ENCODE data around the gene DSP. TPM values are rescaled to one million over a fixed set of nuclear protein-coding genes. Genes with fewer than 3 reads are reported as not detected.

Gene DSP
- total RNA-seq, 1 donor from 2014 or later = 0.10 TPM

DNA sequence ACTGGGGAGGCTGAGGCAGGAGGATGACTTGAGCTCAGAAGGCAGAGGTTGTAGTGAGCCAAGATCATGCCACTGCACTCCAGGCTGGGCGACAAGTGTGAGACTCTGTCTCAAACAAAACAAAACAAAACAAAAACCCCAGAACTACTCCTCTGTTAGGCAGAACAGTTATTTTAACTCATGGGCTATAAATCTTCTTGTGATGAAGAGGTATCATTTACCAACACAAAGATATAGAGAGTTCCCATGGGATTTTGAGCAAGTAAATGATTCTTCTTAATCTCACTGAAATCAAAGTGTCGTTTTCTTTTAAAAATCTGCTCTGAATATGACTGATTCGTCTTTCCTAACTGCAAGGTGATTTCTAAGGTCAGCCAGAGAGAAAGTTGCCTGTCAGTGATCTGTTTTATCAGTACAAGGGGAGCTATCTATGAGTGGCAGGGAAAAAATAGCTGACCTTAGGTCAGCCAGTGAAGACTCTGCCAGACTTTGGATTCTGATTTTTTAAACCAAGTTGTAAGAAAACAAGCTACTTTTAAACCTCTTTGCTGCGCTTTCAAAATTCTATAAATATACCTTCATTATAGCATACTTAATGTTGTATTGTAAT, 3.8 kb upstream of the DSP start:
- intact Hi-C loops (cut with micrococcal nuclease) = no loop called here

DNA sequence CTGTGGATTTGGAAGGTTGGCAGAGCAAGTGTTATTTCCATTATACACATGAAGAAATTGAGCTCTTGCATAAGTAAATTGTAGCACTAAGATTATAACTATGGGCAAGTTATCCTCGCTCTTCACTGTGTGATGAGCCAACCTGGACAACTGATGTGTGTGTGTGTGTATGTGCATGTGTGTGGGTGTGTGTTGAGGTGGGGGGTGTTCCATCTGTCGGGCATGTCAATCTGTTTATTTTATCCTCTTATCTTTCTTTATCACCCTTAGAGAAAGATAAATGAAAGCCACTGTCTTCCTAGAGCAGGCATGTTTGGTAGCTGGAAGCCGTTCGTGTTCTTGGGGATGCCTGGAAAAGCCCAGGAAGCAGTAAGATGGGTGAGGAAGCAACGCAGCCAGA, 3.0 kb upstream of the DSP start:
- intact Hi-C loops (cut with micrococcal nuclease) = no loop called here

DNA sequence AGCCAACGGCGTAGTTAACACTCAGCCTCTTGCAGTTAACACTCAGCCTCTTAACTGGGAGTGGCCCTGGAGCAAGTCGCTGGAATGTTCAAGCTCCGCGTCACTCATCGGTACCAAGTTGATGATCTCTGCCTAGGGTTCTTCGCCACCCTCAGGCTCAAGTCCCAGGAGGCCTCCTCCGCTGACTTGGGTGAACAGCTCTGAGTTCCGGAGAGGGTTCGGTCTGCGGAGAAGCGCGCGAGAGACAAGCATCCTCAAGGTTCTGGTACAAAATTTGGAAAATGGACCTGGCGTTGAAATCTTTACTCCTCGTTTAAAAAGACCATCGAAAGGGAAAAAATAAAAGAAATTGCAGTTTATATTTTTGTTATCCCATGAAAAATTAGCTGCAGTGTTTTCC, 876 bp upstream of the DSP start:
- intact Hi-C loops (cut with micrococcal nuclease) = loop anchor here (5.0 kb wide), 1 partner anchor 187 kb away; the partner anchor contains the start of gene BMP6

DNA sequence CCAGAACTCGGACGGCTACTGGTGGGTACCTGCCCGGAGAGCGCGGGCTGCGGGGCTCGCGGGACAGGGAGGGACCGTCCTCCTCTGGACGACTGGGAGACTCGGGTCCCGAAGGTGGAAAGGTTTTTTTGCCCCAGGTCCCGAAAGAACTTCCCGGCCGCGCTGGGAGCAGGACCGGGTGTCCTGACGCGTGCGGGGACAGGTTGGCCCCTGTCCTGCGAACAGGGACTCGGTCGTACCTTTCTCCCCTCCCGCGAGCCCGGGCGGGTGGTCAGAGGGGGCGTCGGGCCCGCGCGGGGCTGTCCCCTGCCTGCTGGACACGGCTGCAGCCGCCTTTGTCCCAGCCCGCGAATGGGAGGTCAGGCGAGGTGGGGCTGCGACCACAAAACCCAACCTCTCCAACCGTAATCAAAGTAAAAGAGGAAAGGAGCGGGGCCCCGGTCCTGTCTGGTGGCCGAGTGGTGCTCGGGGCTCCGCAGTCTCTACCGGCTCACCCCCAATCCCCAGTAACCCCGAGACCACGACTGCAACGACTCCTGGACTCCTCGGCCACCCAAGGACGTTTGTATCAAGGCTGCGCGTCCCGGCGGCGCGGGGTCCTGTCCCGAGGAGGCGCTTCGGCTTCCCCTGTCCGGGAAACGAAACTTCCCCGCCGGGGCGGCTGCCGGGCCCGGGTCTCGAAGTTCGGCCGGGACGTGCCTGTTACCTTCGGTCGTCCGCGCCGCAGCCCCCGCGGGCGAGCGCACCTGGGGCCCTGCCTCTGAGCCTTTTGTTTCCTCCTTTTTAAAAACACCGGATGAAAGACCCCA, 798 bp downstream of the DSP start:
- intact Hi-C loops (cut with micrococcal nuclease) = loop anchor here (1.0 to 5.0 kb wide), 2 partner anchors 48 to 185 kb away; partner anchors contain the start of genes BMP6 and SNRNP48

DNA sequence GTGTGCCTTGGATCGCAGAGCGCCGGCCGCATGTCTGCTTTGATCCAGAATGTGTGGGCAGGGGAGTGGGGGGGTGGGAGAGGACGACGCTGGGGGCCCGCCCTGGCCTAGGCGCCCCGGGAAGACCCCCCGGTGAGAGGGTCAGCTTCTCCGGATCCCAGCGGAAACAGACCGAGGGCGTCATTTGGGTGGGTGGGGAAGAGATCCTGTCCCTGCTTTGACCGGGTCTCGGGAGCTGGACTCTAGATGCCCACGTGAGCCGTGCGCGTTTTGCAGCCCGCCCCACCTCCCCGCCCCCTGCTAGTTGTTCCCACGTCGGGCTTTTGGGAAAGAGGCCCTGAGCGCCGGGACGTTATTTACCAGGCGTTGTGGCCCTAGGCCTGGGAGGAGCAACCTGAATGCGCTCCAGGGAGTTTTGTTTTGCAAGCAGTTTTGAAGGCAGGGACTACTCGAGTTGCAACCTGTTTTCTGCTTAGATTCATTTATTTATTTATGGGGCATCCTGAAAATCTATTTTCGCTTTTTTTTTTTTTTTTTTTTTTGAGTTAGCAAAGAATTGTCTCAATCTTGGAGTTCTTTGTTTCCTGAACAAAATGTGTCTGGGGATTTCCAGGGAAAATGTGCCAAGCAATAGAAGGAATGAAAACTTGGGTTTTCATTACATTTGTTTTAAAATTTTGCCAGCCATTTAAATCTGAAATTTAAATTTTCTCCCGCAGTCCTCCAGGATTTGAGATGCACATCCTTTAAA, 1.6 kb downstream of the DSP start:
- intact Hi-C loops (cut with micrococcal nuclease) = loop anchor here (1.0 to 5.0 kb wide), 2 partner anchors 47 to 184 kb away; partner anchors contain the start of genes BMP6 and SNRNP48

DNA sequence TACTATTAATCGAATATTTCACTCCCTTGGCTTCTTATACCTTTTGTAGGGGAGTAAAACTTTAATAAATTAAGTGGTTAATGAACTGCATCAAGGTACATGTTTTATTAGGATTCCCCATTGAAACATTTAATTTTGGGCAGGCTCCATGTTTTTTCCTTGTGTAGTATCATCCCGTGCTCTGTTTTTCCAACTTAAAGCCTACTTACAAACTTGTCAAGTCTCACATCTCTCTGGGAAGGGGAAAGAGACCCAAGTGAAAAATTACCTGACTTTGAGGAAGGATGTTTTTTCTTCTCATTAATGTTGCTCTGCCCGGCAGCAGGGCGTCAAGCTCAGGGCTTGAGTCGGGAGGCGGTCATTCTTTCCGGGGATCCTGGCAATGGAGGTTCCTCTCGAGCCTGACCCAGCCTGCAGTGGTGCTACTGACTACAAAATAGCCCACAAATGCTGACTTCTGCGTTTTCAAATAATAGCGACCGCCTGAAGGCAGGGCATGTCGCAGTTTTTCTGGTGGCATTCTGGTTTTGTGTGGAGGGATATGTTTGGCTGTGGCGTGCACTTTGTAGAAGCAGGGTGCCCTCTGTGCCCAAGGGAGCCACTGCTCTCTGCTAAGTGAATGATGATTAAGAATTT, 2.4 kb downstream of the DSP start:
- intact Hi-C loops (cut with micrococcal nuclease) = loop anchor here (5.0 kb wide), 1 partner anchor 183 kb away; the partner anchor contains the start of gene BMP6

DNA sequence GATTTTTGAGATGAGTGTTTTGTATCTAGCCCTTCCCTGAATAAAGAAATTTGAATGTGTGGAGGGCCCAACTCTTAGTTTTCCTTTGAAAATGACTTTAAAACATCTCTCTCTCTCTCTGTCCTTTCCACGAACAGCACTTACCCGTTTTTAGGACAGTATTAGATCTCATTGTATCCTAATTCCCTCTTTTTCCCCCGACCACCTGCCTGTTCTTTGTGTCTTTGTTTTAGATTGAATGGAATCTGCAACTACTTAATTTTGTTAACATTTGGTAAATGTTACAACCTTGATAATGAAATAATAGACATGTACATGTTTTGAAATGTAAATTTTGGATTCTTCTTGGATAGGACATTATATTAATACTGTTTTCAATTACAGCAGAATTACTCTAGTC, 3.1 kb downstream of the DSP start:
- intact Hi-C loops (cut with micrococcal nuclease) = loop anchor here (5.0 kb wide), 1 partner anchor 183 kb away; the partner anchor contains the start of gene BMP6

DNA sequence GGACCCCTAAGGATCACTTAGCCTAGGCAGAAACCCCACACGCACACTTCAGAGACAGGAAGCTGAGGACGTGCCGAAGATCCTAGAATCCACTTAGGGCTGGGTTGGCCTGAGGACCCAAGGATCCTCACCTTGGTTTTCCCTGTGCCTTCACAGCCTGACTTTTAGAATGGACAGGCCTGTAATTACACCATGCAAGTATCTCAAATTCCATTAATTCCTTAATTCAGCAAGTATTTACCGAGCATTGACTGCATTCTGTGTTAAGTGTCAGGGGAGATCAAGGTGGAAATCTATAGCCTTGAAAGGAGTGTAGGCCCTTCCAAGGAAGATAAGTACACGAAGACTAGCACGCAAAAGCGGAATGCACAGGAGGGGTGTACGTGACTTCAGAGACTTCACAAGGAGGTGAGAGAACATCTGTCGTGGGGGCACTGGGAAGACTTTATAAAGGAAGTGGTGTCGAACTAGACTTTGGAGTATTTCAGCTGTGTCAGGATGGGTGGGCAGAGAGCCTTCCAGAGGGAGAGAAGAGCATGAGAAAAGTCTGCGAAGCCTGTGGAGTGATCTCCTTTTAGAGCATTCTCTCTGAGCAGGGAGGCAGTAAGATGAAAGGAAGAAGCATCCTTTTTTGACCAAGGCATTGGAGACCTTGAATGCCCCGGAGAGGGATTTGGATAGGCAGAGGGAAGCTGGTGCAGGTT, 4.0 kb downstream of the DSP start:
- intact Hi-C loops (cut with micrococcal nuclease) = no loop called here

DNA sequence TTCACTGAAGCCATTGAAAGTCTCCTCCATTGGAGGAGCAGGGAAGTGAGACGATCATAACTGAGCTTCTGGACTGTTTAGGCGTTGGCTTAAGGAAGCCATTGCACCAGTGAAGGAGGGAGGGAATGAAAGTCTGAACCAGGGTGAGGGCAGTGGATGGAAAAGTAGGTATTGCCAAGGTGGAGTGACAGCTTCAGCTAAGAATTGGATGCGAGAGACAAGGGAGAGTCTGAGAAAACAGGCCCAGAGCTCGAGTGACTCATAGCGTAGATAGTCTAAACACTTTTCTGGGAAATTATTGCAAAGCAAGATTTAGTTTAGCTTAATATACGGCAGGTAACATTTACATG, 4.5 kb downstream of the DSP start:
- intact Hi-C loops (cut with micrococcal nuclease) = no loop called here

DNA sequence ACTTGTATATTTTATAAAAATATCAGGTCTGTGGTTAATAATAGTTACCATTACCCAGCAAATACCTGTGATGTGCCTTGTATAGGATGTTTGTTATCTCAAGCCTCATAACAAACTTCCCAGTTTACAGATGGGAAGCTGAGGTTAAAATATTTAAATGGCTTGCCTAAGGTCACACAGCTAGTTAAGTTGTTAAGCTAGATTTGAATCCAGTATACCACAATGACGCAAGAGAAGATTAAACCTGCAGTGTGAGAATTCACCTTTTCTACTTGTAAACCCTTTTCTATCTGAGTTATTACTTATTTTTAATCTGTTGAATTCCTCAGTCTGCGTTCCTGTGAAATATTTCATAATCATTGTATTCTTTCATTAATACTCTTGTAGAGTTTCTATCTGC, 4.9 kb downstream of the DSP start:
- intact Hi-C loops (cut with micrococcal nuclease) = no loop called here

DNA sequence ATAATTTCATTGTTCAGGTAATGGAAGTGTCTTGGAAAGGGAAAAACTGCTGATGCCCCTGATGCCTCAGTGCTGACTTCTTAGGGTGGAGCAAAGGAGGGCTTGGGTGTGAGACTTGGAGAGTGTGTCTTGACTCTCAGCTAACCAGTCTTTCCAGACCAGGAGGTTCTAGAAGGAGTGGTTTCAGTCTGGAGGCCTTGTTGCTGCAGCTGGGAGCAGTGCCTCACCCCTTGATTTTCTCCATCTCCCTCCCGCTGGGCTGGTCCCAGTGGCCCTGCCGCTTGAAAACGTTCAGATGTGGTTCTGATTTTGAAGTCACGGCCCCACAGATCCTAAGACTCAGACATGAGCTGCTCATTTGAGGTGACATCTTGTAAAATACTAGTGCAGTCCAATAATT, 5.4 kb downstream of the DSP start:
- intact Hi-C loops (cut with micrococcal nuclease) = no loop called here

DNA sequence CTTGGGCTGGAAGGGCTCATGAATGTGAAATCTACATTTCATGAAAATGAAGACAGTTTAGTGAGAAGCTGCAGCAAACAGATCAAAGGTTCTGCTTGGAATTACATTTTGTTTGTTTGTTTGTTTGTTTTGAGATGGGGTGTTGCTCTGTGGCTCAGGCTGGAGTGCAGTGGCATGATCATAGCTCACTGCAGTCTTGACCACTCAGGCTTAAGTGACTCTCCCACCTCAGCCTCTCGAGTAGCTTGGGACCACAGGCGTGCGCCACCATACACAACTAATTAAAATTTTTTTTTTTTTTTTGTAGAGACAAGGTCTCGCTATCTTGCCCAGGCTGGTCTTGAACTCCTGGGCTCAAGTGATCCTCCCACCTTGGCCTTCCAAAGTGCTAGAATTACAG, 5.8 kb downstream of the DSP start:
- intact Hi-C loops (cut with micrococcal nuclease) = no loop called here

DNA sequence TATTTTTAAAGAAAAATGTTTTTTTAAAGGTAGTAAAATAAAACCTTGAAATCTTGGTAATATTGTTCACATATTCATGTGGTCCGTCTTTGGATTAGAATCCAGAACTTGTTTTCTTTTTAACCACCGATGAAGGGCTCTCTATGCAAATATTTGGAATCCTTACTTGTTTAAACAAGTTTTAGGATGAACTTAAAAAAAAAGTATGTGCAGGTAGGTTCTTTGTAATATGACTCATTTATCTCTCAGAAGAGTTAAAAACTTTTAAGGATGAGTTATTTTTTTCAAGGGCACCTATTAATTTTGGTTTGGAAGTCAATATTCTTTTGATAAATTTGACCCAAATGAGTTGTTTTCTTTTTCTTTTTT, 8.9 kb downstream of the DSP start:
- intact Hi-C loops (cut with micrococcal nuclease) = no loop called here

DNA sequence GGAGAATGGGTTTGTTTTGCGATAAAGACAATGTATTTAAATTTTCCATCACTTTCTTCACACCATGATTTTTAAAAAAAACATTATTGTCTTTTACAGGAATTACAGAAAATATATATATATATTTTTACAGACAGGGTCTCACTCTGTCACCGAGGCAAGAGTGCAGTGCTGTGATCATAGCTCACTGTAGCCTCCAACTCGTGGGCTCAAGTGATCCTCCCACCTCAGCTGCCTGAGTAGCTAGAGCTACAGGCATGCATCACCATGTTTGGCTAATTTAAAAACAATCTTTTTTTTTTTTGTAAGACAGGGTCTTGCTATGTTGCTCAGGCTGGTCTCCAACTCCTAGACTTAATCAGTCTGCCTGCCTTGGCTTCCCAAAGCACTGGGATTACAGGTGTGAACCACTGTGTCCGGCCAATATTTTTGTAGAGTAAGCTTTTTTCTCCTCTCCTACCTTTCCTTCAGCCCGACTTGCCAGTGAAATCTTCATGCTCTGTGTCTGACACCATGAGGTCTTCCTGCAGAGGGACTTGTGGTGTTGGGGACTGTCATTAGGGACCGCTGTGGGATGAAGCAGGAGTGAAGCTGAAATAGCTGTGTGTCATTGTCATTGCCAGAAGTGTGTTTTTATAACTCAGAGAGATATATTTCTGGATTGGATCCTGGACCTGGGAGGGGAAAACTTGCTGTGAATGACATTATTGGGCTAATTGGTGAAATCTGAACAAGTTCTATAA, 13.2 kb downstream of the DSP start:
- intact Hi-C loops (cut with micrococcal nuclease) = no loop called here

DNA sequence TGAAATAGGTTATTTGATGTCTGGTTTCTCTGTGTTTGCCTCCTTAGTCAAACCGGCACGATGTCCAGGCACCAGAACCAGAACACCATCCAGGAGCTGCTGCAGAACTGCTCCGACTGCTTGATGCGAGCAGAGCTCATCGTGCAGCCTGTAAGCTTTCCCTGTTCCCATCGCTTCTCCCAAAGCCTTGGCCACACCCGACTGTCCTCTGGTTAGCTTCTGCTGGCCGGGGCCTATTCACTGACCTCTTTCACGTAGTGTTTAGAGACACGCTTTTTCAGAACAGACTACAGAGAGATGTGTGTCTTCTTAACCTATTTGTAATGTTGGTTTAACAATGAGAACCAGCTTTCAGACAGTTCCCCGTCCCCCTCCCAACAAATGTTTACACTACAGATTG, 14.2 kb downstream of the DSP start:
- intact Hi-C loops (cut with micrococcal nuclease) = no loop called here

DNA sequence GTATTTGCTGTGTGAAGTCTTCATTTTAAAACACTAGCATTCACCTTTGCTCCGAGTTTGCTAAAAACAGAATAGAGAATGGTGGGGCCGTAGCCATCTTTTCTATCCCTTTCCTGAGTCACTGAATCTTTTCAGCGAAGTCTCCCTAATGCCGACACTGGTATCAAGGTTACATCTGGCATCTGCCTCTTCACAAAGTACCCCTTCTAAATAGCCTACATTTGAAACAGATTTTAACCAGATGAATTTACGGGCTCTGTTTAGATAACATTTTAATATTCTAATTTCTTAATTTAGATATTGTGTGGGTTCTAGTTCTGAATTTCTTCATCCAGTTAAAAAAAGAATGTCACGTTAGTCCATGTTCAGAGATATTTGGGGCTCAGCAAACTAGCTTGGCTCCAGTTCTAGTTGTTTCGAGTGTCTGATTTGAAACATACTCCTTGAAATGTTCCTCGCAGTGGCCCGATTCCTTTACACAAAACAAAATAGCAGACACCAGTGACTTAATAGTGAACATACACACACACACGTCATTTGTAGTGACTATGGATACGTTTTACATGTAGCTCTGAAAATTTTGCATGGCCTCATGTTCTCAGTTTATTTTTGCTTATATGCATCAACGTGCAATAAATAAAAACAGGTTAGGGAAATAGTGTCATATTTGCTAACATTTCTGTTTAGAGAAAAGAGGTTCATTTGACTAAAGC, 15.1 kb downstream of the DSP start:
- intact Hi-C loops (cut with micrococcal nuclease) = no loop called here

DNA sequence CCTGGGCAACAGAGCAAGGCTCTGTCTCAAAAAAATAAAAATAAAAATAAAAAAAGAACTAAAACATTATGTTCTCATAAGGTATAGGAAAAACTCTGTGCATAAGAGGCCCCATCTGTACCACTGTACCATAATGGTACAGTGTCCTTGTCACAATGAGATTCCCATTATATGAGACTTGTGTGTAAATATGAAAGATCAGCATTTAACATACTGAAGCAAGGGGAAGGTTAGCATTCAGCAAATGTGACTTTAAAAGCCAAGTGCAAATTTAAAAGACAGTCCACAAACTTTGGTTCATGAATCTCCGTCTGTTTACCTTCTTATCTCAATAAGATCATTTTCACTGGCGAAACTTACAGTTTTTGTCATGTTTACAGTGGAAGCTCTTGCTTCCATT, 16.2 kb downstream of the DSP start:
- intact Hi-C loops (cut with micrococcal nuclease) = no loop called here

DNA sequence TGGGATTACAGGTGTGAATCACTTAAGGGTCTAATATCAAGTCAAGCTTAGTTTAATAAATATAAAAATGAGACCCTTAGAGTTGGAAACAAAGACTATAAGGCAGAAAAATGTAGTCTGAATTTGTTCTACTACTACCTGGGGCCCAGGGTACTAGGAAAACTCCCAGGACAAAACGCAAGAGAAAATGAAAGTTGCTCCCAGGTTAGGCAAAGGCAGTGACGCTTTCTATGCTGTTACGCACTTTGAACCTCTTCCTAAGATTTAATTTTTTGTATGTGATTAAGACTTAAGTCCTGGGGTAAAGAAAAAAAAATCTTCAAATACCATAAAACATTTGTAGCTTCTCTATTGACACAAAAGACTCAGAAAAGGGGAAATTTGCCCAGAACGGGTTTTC, 17.3 kb downstream of the DSP start:
- intact Hi-C loops (cut with micrococcal nuclease) = no loop called here

DNA sequence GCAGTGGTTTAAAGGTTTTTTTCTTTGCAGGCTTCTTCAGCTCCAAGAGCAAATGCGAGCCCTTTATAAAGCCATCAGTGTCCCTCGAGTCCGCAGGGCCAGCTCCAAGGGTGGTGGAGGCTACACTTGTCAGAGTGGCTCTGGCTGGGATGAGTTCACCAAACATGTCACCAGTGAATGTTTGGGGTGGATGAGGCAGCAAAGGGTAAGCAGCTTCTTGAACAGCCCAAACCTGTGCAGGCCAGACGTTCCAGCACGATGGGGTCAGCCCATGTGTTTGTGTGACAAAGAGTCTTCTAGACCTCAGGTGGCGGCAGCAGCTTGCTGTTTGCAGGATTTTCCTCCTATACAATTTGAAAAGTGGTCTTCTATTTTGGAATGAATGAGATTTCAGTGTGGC, 17.7 kb downstream of the DSP start:
- intact Hi-C loops (cut with micrococcal nuclease) = no loop called here
